Liver (tissue), 3 donors: ENCODE results near the gene CHN1.

Source experiments
- EGR1 ChIP-seq, 2 donors: IDR thresholded peaks; 2 replicates each; pipeline ENCODE4 v1.6.1; 2016 to 2018; ENCODE audit warnings: antibody characterized with exemption in 2 of 2, low read depth in 2 of 2
- FOXA1 ChIP-seq: IDR thresholded peaks from 2 replicates; pipeline ENCODE4 v1.6.1; 2016; ENCODE audit warnings: antibody characterized with exemption
- FOXA2 ChIP-seq: IDR thresholded peaks from 2 replicates; pipeline ENCODE4 v1.6.1; 2016; ENCODE audit warnings: antibody characterized with exemption
- HNF4A ChIP-seq, 2 donors: conservative IDR thresholded peaks; 2 replicates each; pipeline ENCODE4 v1.6.1; 2016; ENCODE audit warnings: antibody characterized with exemption in 2 of 2, mild to moderate bottlenecking in 2 of 2
- HNF4G ChIP-seq: IDR thresholded peaks from 2 replicates; pipeline ENCODE4 v1.6.1; 2016; ENCODE audit warnings: antibody characterized with exemption
- TAF1 ChIP-seq: conservative IDR thresholded peaks from 2 replicates; pipeline ENCODE4 v1.6.1; 2016; ENCODE audit warnings: antibody characterized with exemption, mild to moderate bottlenecking
- YY1 ChIP-seq: IDR thresholded peaks from 2 replicates; pipeline ENCODE4 v1.6.1; 2016; ENCODE audit warnings: antibody characterized with exemption, mild to moderate bottlenecking
- TF ChIP-seq, protein P1 (sequence below): fragments of 150-350 bp; IDR thresholded peaks from 2 replicates; pipeline ENCODE4 v1.5.1; 2017; ENCODE audit warnings: improper control_type of control experiment, low read depth, low read length; ENCODE audit not compliant: missing input control
- TF ChIP-seq, protein P2 (sequence below): IDR thresholded peaks from 2 replicates; pipeline ENCODE4 v1.6.1; 2016; ENCODE audit warnings: antibody characterized with exemption
- TF ChIP-seq, protein P3 (sequence below): IDR thresholded peaks from 2 replicates; pipeline ENCODE4 v1.6.1; 2016; ENCODE audit warnings: antibody characterized with exemption
- TF ChIP-seq, protein P4 (sequence below): IDR thresholded peaks from 2 replicates; pipeline ENCODE4 v1.6.1; 2016; ENCODE audit warnings: antibody characterized with exemption, mild to moderate bottlenecking
- donor health status: healthy.
- donor health status: healthy.

DNA sequence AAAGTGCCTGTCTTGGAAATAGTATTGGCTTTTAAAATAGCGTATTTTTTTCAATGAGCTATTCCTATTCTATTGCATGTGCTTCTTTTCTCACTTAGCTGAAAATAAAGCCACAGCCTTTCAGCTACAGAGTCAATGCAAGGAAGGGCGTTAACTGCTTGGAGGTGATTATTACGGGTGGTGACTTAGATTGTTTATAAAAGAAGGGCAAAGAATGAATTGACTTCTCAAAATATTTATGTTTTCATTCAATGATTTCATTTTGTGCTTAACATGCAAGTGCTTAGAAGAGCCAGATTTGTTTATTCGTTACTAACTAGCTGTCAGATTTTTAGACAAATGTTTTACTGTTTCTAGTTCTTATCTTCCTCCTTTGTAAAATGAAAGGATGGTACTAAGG, 2.8 kb upstream of the CHN1 start:
- TF ChIP-seq, protein P1, sequence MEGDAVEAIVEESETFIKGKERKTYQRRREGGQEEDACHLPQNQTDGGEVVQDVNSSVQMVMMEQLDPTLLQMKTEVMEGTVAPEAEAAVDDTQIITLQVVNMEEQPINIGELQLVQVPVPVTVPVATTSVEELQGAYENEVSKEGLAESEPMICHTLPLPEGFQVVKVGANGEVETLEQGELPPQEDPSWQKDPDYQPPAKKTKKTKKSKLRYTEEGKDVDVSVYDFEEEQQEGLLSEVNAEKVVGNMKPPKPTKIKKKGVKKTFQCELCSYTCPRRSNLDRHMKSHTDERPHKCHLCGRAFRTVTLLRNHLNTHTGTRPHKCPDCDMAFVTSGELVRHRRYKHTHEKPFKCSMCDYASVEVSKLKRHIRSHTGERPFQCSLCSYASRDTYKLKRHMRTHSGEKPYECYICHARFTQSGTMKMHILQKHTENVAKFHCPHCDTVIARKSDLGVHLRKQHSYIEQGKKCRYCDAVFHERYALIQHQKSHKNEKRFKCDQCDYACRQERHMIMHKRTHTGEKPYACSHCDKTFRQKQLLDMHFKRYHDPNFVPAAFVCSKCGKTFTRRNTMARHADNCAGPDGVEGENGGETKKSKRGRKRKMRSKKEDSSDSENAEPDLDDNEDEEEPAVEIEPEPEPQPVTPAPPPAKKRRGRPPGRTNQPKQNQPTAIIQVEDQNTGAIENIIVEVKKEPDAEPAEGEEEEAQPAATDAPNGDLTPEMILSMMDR, result no peak
- TF ChIP-seq FOXA2 (no peak), HNF4A (conservative IDR thresholded peaks at IDR 0.05) (no peak), TAF1 (no peak), HNF4G (no peak), FOXA1 (no peak), EGR1 (IDR thresholded peaks at IDR 0.05; ENCODE audit: low read depth in 2 of 2) (no peak), YY1 (no peak)
- TF ChIP-seq, protein P2, sequence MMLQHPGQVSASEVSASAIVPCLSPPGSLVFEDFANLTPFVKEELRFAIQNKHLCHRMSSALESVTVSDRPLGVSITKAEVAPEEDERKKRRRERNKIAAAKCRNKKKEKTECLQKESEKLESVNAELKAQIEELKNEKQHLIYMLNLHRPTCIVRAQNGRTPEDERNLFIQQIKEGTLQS, result no peak
- TF ChIP-seq, protein P3, sequence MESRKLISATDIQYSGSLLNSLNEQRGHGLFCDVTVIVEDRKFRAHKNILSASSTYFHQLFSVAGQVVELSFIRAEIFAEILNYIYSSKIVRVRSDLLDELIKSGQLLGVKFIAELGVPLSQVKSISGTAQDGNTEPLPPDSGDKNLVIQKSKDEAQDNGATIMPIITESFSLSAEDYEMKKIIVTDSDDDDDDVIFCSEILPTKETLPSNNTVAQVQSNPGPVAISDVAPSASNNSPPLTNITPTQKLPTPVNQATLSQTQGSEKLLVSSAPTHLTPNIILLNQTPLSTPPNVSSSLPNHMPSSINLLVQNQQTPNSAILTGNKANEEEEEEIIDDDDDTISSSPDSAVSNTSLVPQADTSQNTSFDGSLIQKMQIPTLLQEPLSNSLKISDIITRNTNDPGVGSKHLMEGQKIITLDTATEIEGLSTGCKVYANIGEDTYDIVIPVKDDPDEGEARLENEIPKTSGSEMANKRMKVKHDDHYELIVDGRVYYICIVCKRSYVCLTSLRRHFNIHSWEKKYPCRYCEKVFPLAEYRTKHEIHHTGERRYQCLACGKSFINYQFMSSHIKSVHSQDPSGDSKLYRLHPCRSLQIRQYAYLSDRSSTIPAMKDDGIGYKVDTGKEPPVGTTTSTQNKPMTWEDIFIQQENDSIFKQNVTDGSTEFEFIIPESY, result no peak
- TF ChIP-seq, protein P4, sequence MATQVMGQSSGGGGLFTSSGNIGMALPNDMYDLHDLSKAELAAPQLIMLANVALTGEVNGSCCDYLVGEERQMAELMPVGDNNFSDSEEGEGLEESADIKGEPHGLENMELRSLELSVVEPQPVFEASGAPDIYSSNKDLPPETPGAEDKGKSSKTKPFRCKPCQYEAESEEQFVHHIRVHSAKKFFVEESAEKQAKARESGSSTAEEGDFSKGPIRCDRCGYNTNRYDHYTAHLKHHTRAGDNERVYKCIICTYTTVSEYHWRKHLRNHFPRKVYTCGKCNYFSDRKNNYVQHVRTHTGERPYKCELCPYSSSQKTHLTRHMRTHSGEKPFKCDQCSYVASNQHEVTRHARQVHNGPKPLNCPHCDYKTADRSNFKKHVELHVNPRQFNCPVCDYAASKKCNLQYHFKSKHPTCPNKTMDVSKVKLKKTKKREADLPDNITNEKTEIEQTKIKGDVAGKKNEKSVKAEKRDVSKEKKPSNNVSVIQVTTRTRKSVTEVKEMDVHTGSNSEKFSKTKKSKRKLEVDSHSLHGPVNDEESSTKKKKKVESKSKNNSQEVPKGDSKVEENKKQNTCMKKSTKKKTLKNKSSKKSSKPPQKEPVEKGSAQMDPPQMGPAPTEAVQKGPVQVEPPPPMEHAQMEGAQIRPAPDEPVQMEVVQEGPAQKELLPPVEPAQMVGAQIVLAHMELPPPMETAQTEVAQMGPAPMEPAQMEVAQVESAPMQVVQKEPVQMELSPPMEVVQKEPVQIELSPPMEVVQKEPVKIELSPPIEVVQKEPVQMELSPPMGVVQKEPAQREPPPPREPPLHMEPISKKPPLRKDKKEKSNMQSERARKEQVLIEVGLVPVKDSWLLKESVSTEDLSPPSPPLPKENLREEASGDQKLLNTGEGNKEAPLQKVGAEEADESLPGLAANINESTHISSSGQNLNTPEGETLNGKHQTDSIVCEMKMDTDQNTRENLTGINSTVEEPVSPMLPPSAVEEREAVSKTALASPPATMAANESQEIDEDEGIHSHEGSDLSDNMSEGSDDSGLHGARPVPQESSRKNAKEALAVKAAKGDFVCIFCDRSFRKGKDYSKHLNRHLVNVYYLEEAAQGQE, result no peak
